ENCODE results near the gene AGBL4.
"Not testable (repeated sequence)": the region's sequence is repeated elsewhere in the genome, so short reads cannot be mapped to it uniquely, and the experiment has no call there.

Gene AGBL4

GRCh38 chr1:50023292-50024159 is at the start of gene AGBL4:
Gene AGBL4 (minus strand): TSS chr1:50023954.
- no peak for DNase-seq (ENCODE audit: low read depth in 2 of 3, low spot score in 2 of 3)

DNA sequence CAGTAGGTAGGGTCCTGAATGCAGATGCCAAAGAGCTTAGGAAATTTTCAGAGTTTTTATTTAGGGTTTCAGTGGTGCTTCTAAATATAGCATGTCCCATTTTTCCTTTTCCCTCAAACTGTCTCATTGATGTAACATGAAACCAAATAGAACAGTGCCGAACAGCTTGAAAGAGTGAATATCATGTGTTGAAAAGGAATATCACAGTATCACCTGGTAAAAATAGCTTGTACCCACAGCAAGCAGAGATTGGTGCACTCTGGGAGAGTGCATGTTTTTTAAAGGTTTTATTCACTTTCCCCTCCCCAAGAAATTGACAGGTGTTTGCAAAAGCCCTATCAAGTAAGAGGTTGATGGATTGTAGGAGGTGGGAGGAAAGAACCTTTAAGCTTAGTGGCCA is 43.1 kb upstream of the AGBL4 start:
- DNase-seq (ENCODE audit: low read depth in 2 of 3, low spot score in 2 of 3) = no peak

- no peak for DNase-seq (ENCODE audit: low read depth in 2 of 3, low spot score in 2 of 3)
These were observed 36.5 kb upstream of the AGBL4 start for GRCh38 chr1:50060279-50060678.

DNA sequence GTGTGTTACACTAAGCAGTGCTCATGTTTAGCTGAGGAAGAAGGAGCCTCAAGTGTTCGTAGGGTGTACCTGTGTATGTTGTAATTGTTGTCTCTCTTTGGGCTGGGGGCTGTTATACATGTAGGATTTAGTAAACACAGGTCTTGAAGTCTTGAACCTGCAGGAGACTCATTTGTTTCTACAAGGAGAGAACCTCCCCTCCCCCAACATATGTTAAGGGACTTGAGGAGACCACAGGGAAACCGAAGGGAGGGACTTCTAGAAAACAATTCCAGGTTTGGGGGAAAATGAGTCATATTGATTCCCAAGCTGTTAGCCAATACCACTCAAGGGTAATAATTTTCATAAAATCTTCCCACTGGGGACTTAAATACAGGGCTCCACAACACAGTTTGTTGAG is 25.0 kb upstream of the AGBL4 start:
- DNase-seq (ENCODE audit: low read depth in 2 of 3, low spot score in 2 of 3) = no peak

DNA sequence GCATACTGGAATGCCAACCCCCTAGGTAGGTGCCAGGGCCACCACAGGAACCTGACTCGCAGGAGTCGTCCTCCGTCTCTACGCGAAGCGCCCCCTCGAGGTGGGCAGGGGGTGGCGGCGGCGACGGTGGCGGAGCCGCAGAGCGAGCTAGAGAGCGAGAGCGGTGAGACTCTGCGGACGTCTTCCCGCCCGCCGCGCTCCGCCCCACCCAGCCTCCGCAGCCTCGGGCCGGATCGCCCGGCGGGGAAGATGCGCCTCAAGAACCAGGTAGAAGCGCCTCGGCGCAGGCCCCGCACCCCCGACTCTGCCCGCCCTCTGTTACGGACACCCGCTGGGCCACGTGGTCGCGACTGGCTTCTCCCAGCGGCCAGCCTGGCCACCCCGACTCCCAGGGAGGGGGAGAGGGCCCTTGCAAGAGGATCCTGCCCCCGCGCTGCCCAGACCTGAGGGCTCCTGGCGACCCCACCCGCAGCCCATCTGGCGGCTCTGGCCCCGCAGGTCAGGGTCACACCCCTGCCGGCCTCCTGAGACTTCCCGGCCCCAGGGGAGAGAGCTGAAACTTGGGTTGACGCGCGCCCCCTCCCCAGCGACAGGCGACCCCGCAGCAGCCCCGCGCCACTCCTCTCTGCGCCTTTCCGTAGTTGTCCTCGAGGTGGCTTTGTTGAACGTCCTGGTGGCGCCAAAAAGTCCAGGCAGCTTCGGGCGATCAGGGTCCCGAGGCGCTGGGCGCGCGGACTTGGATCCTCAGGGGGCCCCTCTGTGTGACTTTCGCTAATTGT is 24.4 kb upstream of the AGBL4 start:
- DNase-seq (ENCODE audit: low read depth in 2 of 3, low spot score in 2 of 3) = no peak

- DNase-seq (ENCODE audit: low read depth in 2 of 3, low spot score in 2 of 3) = no peak
These were observed 14.6 kb upstream of the AGBL4 start for GRCh38 chr1:50038237-50038809.

- DNase-seq (ENCODE audit: low read depth in 2 of 3, low spot score in 2 of 3) = no peak
These were observed 4.0 kb upstream of the AGBL4 start for GRCh38 chr1:50027794-50028193.

DNA sequence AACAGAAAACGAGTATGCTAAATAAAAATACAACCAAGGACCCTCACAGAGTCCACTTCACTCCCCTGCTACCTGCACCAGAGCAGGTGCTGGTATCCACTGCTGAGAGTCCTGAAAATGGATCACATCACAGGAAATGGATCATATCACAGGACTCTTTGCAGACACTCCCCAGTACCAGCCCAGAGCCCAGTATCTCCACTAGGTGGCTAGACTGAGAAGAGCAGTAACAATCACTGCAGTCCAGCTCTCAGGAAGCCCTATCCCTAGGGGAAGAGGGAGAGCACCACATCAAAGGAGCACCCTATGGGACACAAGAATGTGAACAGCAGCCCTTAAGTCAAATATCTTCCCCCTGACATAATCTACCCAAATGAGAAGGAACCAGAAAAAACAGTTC is 28.0 kb downstream of the AGBL4 start:
- no peak for DNase-seq (ENCODE audit: low read depth in 2 of 3, low spot score in 2 of 3)

GRCh38 chr1:49971088-49971487 is 52.7 kb downstream of the AGBL4 start:
- no peak for DNase-seq (ENCODE audit: low read depth in 2 of 3, low spot score in 2 of 3)

GRCh38 chr1:49951385-49951784 is 72.4 kb downstream of the AGBL4 start:
- DNase-seq (ENCODE audit: low read depth in 2 of 3, low spot score in 2 of 3) = no peak

- DNase-seq (ENCODE audit: low read depth in 2 of 3, low spot score in 2 of 3) = not testable (repeated sequence)
These were observed 108.5 kb downstream of the AGBL4 start for GRCh38 chr1:49915301-49915700.

DNA sequence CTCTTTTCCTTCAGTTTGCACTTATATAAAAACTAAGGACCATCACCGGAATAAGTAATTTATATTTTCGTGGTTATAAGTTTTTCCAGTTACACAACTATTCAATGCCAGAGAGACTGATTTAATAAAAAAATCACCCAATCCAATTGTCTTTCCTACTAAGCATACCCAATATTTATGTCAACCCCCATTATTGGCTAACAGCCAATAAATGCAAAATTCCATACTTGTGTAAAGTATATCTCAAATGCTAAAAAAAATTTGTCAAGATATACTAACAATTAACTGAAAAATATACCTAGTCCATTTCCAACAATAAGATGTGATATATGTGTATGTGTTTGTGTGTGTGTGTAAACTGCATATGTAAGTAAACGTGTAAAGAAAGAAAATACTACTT is 117.4 kb downstream of the AGBL4 start:
- DNase-seq (ENCODE audit: low read depth in 2 of 3, low spot score in 2 of 3) = no peak

GRCh38 chr1:49864581-49864980 is 159.2 kb downstream of the AGBL4 start:
- DNase-seq (ENCODE audit: low read depth in 2 of 3, low spot score in 2 of 3) = no peak

- DNase-seq (ENCODE audit: low read depth in 2 of 3, low spot score in 2 of 3) = no peak
These were observed 169.0 kb downstream of the AGBL4 start for GRCh38 chr1:49854741-49855140.

GRCh38 chr1:49842596-49842995 is 181.2 kb downstream of the AGBL4 start:
- DNase-seq (ENCODE audit: low read depth in 2 of 3, low spot score in 2 of 3) = no peak

DNA sequence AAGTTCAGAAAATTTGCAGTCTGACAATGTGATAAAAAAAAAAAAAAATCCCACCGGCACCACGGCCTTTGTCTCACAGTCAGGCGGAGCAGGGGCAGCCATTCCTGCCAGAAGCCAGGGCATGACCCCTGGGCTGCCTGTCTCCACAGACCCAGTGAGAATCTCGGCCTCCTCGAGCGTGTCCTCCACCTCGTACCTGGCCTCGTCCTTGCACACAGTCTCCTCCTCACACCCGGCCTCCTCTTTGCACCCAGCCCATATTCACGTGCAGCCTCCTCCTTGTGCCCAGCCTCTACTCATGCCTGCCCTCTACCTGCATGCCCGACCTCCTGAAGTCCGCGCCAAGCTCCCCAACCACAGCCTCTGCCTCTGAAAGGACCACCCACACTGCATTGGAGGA is 182.0 kb downstream of the AGBL4 start:
- no peak for DNase-seq (ENCODE audit: low read depth in 2 of 3, low spot score in 2 of 3)

GRCh38 chr1:49824261-49824660 is 199.5 kb downstream of the AGBL4 start:
- DNase-seq (ENCODE audit: low read depth in 2 of 3, low spot score in 2 of 3) = no peak

GRCh38 chr1:49817681-49818080 is 206.1 kb downstream of the AGBL4 start:
- DNase-seq (ENCODE audit: low read depth in 2 of 3, low spot score in 2 of 3) = no peak

DNA sequence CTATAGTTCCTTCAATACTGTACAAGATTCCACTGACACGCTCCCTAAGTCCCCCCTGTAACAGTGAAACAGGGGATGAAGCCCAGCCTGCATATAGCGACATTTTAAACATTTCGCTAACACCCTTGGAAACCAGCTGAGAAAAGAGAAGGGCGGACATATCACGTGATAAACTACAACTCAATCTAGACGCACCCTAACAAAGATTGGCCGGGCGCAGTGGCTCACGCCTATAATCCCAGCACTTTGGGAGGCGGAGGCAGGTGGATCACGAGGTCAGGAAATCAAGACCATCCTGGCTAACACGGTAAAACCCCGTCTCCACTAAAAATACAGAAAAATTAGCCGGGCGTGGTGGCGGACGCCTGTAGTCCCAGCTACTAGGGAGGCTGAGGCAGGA is 236.7 kb downstream of the AGBL4 start:
- not testable (repeated sequence) for DNase-seq (ENCODE audit: low read depth in 2 of 3, low spot score in 2 of 3)

DNA sequence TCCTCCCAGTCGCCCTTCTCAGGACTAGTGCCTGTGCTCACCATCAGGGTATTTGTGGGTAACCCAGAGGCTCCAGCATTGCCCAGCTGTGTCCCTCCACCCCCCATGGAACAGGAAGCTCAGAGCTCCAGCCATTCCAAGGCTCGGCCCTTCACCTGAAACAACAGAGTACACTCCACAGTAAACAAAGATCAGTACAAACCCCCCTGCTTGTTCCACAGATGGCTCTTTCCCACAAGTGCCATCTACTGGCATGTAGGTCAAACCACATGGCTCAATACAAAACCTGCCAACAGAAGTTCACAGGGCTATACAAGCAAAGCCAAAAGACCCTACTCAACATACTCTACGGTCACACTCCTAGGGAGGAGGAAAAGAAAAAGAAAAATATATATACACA is 258.7 kb downstream of the AGBL4 start:
- no peak for DNase-seq (ENCODE audit: low read depth in 2 of 3, low spot score in 2 of 3)

DNA sequence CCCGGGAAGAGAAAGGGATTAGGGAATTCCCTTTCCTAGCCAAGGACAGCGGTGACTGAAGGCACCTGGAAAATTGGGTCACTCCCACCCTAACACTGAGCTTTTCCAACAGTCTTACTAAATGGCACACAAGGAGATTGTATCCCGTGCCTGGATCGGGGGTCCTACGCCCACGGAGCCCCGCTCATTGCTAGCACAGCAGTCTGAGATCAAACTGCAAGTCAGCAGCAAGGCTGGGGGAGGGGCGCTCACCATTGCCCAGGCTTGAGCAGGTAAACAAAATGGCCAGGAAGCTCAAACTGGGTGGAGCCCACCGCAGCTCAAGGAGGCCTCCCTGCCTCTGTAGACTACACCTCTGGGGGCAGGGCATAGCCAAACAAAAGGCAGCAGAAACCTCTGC is 285.6 kb downstream of the AGBL4 start:
- not testable (repeated sequence) for DNase-seq (ENCODE audit: low read depth in 2 of 3, low spot score in 2 of 3)

DNA sequence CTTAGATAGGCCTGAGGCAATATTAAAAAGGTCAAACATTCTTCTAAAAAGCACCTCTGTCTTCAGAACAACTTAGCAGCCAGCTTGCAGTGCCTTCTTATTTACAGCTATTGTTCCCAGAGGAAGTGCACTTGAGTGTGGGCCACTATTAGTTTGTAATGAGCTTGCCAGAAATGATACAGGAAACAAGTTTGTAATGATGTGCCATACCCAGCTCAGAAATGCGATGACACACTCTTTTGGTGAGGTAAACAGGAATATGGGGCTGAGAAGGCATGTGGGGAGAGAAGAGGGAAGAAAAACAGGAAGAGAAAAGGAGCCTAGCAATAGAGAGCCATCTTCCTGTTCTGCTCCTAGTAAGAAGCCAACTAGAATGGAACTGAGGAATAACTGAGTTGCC is 295.4 kb downstream of the AGBL4 start:
- DNase-seq (ENCODE audit: low read depth in 2 of 3, low spot score in 2 of 3) = no peak

All from activated CD8-positive, alpha-beta memory T cell treated with anti-CD3 and anti-CD28 coated beads for 48 hours (primary cell).